Measurements from ENCODE around the gene COL11A1. TPM values are rescaled to one million over a fixed set of nuclear protein-coding genes. Genes with fewer than 3 reads are reported as not detected.

The COL11A1 gene
- polyA plus RNA-seq (2011; rRNA removed), result 6.8 and 11.0 TPM in 2 replicates
- 1.3 and 1.5 TPM in 2 replicates for polyA plus RNA-seq (2012; cell fraction: cytosol; rRNA removed)
- polyA plus RNA-seq (2012; cell fraction: nucleus; rRNA removed), result 2.0 and 2.3 TPM in 2 replicates
- polyA plus RNA-seq (2017; fragmentation: RNase III; extraction: RNeasy Plus Mini Kit Qiagen cat#74134 plus additional on column Dnase treatment), result 10.5 to 13.6 TPM (median 13.3 TPM) in 3 replicates
- 4.3 and 4.5 TPM in 2 replicates for polyA minus RNA-seq (2011; rRNA and poly(A)+ RNA removed)

DNA sequence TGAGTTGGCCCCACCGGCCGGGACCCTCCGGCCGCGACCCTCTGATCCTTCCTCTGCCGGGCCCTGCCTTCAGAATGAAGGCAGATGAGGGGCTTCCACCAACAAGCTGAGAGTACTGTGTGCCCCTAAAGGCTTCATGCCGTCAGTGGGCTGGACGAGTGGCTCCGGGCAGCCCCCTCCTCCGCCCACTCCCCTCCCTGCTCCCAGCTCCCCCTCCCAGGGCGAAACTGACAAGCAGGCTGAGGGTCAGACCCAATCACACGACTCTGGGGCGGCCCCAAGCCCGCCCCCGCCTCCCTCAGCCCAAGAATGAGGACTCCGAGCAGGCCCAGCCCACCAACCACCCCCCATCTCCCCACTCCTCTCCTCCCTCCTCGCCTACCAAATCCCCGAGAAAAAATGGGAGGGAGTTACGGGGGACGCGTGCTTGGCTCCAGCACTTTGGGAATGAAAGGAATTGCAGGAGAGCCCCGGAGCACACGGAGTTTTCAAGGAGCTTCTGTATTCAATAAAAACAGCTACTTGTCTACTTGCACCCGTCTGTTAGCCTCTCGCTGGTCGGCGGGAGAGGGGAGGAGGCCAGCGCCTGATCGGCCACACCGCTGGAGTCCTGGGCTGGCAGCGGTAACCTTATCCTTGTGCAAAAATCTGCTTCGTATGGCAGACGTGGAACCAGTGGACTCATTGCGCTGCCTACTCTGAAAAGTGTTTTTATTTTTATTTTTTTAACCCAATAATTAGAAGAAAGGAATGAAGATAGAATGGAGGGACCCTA, at the start of gene COL11A1:
COL11A1 (minus strand) TSS at position 147 of the 775 bp plus-strand sequence. CDS start 344 bp downstream, outside the sequence.
- H3K4me2 ChIP-seq, result peak within 1 kb of the TSS; percentile 70
- WGBS (ENCODE audit: missing lambda C conversion rate), result 64% methylated on average over 17 of the region's 34 CpGs
- DNase-seq (ENCODE audit: low read depth in 1 of 2, low spot score in 1 of 2), result peak in 1 of 2 experiments; percentile 4
- ChIA-PET POLR2A (no interaction called here), CTCF (interaction anchor here (1.5 kb wide), 1 partner anchor 353 kb away, joined by 3 read pairs; no protein-coding TSS in a partner anchor)
- peak in 1 of 2 experiments; percentile 76; a peak in 3 of 6 replicates for ATAC-seq
- H3K4me3 ChIP-seq, result peak within 1 kb of the TSS; percentile 51
- peaks cover 4% of the 10 kb centered on the region; the same call in 1 of the 3 replicates for H3K4me1 ChIP-seq
- no peak for TF ChIP-seq FOXS1 (CRISPR knock-in tag; IDR thresholded peaks at IDR 0.05)
- TF ChIP-seq, protein P1, sequence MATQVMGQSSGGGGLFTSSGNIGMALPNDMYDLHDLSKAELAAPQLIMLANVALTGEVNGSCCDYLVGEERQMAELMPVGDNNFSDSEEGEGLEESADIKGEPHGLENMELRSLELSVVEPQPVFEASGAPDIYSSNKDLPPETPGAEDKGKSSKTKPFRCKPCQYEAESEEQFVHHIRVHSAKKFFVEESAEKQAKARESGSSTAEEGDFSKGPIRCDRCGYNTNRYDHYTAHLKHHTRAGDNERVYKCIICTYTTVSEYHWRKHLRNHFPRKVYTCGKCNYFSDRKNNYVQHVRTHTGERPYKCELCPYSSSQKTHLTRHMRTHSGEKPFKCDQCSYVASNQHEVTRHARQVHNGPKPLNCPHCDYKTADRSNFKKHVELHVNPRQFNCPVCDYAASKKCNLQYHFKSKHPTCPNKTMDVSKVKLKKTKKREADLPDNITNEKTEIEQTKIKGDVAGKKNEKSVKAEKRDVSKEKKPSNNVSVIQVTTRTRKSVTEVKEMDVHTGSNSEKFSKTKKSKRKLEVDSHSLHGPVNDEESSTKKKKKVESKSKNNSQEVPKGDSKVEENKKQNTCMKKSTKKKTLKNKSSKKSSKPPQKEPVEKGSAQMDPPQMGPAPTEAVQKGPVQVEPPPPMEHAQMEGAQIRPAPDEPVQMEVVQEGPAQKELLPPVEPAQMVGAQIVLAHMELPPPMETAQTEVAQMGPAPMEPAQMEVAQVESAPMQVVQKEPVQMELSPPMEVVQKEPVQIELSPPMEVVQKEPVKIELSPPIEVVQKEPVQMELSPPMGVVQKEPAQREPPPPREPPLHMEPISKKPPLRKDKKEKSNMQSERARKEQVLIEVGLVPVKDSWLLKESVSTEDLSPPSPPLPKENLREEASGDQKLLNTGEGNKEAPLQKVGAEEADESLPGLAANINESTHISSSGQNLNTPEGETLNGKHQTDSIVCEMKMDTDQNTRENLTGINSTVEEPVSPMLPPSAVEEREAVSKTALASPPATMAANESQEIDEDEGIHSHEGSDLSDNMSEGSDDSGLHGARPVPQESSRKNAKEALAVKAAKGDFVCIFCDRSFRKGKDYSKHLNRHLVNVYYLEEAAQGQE (IDR thresholded peaks at IDR 0.05), result no peak
- no peak for TF ChIP-seq CHD4 (IDR thresholded peaks at IDR 0.05; ENCODE audit: borderline replicate concordance)
- no peak for TF ChIP-seq MYC (IDR thresholded peaks at IDR 0.05; ENCODE audit: borderline replicate concordance, low read length)
- no peak for TF ChIP-seq CEBPB (IDR thresholded peaks at IDR 0.05)
- no peak for TF ChIP-seq HOXB5 (CRISPR knock-in tag; IDR thresholded peaks at IDR 0.05)
- TF ChIP-seq HOXA7 (CRISPR knock-in tag; IDR thresholded peaks at IDR 0.05), result no peak
- TF ChIP-seq, protein P2, sequence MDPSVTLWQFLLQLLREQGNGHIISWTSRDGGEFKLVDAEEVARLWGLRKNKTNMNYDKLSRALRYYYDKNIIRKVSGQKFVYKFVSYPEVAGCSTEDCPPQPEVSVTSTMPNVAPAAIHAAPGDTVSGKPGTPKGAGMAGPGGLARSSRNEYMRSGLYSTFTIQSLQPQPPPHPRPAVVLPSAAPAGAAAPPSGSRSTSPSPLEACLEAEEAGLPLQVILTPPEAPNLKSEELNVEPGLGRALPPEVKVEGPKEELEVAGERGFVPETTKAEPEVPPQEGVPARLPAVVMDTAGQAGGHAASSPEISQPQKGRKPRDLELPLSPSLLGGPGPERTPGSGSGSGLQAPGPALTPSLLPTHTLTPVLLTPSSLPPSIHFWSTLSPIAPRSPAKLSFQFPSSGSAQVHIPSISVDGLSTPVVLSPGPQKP (IDR thresholded peaks at IDR 0.05; ENCODE audit: low read depth, low read length), result no peak
- no peak for TF ChIP-seq RAD21 (conservative IDR thresholded peaks at IDR 0.05 in 1 of 2, IDR thresholded peaks at IDR 0.05 in 1 of 2)
- no peak for TF ChIP-seq RNF2 (IDR thresholded peaks at IDR 0.05; ENCODE audit: borderline replicate concordance, low read depth)
- TF ChIP-seq JUN (IDR thresholded peaks at IDR 0.05), result no peak
- TF ChIP-seq EHMT2 (IDR thresholded peaks at IDR 0.05; ENCODE audit: low read depth), result no peak
- TF ChIP-seq HOXB13 (CRISPR knock-in tag; IDR thresholded peaks at IDR 0.05; ENCODE audit: low read depth), result no peak
- FAIRE-seq, result no peak
- no peaks in the 10 kb centered on the region for H3K9me3 ChIP-seq
- H3K27ac ChIP-seq, result peak within 1 kb of the TSS; percentile 47 to 61; a peak in 5 of 6 replicates

DNA sequence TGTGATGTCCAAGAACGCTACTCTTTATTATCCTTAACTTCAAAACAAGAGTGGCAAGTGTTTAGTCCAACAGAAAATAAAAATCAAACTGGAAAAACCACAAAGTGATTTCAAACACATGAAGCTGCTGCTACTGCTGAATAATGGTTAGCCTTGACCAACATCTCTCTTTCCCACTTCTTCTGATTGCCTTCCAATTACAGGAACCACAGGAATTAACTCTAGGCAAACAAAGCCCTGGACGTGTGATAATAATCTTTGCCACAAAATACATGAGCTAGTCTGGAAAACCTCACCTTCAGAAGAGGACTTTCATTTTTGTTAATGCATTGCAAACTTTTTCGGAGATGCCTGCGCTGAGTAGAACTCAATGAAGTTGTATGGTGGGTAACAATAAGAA, 48.6 kb upstream of the COL11A1 start:
- Histone ChIP-seq H3K9me3 (no peaks in the 10 kb centered on the region), H3K27ac (no peak overlapping the region), H3K4me2 (no peak overlapping the region), H3K4me3 (no peak overlapping the region), H3K4me1 (no peaks in the 10 kb centered on the region)
- ChIA-PET CTCF (no interaction called here), POLR2A (no interaction called here)
- WGBS (ENCODE audit: missing lambda C conversion rate), result 49% methylated on average over 4 of the region's 4 CpGs
- ATAC-seq (no peak), DNase-seq (ENCODE audit: low read depth in 1 of 2, low spot score in 1 of 2) (no peak), FAIRE-seq (no peak)
- TF ChIP-seq FOSB (CRISPR knock-in tag; IDR thresholded peaks at IDR 0.05) (no peak), KDM5A (IDR thresholded peaks at IDR 0.05) (no peak), RARB (CRISPR knock-in tag; IDR thresholded peaks at IDR 0.05) (no peak), GATA3 (IDR thresholded peaks at IDR 0.05; ENCODE audit: borderline replicate concordance) (no peak), SREBF2 (IDR thresholded peaks at IDR 0.05) (no peak), ESRRA (IDR thresholded peaks at IDR 0.05; ENCODE audit: borderline replicate concordance, low read length) (no peak), RFX5 (IDR thresholded peaks at IDR 0.05) (no peak), HOXB5 (CRISPR knock-in tag; IDR thresholded peaks at IDR 0.05) (no peak), CHD2 (IDR thresholded peaks at IDR 0.05; ENCODE audit: low read length, partially characterized antibody) (no peak), FOSL2 (IDR thresholded peaks at IDR 0.05) (no peak), FOSL2 (CRISPR knock-in tag; IDR thresholded peaks at IDR 0.05) (no peak), RCOR1 (IDR thresholded peaks at IDR 0.05; ENCODE audit: low read depth, low read length) (no peak), POLR2AphosphoS2 (conservative IDR thresholded peaks at IDR 0.05; ENCODE audit: low read length) (no peak)
- TF ChIP-seq, protein P3, sequence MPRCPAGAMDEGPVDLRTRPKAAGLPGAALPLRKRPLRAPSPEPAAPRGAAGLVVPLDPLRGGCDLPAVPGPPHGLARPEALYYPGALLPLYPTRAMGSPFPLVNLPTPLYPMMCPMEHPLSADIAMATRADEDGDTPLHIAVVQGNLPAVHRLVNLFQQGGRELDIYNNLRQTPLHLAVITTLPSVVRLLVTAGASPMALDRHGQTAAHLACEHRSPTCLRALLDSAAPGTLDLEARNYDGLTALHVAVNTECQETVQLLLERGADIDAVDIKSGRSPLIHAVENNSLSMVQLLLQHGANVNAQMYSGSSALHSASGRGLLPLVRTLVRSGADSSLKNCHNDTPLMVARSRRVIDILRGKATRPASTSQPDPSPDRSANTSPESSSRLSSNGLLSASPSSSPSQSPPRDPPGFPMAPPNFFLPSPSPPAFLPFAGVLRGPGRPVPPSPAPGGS (IDR thresholded peaks at IDR 0.05), result no peak
- TF ChIP-seq, protein P4, sequence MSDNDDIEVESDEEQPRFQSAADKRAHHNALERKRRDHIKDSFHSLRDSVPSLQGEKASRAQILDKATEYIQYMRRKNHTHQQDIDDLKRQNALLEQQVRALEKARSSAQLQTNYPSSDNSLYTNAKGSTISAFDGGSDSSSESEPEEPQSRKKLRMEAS (IDR thresholded peaks at IDR 0.05), result no peak
- TF ChIP-seq, protein P5, sequence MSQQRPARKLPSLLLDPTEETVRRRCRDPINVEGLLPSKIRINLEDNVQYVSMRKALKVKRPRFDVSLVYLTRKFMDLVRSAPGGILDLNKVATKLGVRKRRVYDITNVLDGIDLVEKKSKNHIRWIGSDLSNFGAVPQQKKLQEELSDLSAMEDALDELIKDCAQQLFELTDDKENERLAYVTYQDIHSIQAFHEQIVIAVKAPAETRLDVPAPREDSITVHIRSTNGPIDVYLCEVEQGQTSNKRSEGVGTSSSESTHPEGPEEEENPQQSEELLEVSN (IDR thresholded peaks at IDR 0.05; ENCODE audit: borderline replicate concordance, low read depth), result no peak
- TF ChIP-seq, protein P6, sequence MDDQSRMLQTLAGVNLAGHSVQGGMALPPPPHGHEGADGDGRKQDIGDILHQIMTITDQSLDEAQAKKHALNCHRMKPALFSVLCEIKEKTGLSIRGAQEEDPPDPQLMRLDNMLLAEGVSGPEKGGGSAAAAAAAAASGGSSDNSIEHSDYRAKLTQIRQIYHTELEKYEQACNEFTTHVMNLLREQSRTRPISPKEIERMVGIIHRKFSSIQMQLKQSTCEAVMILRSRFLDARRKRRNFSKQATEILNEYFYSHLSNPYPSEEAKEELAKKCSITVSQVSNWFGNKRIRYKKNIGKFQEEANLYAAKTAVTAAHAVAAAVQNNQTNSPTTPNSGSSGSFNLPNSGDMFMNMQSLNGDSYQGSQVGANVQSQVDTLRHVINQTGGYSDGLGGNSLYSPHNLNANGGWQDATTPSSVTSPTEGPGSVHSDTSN (IDR thresholded peaks at IDR 0.05), result no peak
